Right ventricle myocardium inferior (tissue), 1 donor: Measurements from ENCODE around the gene TVP23A. TPM values are rescaled to one million over a fixed set of nuclear protein-coding genes. Genes with fewer than 3 reads are reported as not detected.

Experiments used
- ATAC-seq: fragments of 200-7000 bp; cut with Tn5 transposase; one replicate; pipeline ENCODE4 v1.9.1; 2020; ENCODE audit warnings: mild to moderate bottlenecking, moderate library complexity
- DNase-seq: peaks from one replicate; pipeline ENCODE4 v3.0.0; 2021; ENCODE audit errors: missing footprints
- intact Hi-C: fragments of 100-400 bp; cut with DNase I; formaldehyde crosslinking; loops from one replicate; pipeline ENCODE4 v1.11.0; 2022
- total RNA-seq: library from RNA; stranded (reverse); fragmentation: NEBNext Ultra II Directional; extraction: Animal tissue kit (Norgen Biotek cat#: 25700); gene quantifications from one replicate; pipeline ENCODE4 v1.2.1, GENCODE V29; 2021
- donor health status: DM: no; HTN: yes; CAD: no; lungs with severe emphysema.

Gene TVP23A
- total RNA-seq, 1 donor from 2014 or later, result 0.41 TPM

DNA sequence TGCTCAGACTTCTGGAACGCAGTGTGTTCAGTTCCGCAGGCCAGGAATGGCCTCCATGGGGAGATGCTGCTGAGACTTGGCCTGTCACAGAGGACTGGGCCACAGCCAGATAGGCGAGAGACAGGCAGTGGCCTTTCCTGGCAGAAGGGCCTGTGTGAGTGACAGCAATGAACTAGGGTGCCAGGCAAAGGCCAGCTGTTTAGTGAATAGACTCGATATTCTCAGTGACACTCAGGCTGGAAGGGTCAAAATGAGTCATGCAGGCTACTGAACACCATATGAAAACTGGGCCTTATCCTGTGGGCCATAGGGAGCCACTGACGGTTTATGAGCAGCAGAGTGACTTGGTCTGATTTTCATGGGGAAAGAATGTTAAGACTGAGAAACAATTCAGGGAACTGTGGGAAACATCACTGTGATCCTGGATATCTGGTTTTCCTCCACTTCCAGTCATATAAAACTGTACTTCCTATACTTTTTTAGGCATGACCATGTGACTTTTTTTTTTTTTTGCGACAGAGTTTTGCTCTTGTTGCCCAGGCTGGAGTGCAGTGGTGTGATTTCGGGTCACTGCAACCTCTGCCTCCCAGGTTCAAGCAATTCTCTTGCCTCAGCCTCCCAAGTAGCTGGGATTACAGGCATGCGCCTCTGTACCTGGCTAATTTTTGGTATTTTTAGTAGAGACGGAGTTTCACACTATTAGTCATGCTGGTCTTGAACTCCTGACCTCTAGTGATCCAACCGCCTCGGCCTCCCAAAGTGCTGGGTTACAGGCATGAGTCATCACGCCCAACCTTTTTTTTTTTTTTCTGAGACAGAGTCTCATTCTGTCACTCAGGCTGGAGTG is 80.1 kb downstream of the TVP23A start:
- intact Hi-C loops, result loop anchor here (5.0 to 10.0 kb wide), 5 partner anchors 121 to 481 kb away; no protein-coding TSS in a partner anchor
- ATAC-seq (peak; percentile 90), DNase-seq (peak; percentile 91)

GRCh38 chr16:10737068-10737625 is 81.4 kb downstream of the TVP23A start:
- no peak for DNase-seq
- intact Hi-C loops, result loop anchor here (1.0 to 10.0 kb wide), 6 partner anchors 120 to 480 kb away; no protein-coding TSS in a partner anchor
- ATAC-seq, result peak; percentile 60

GRCh38 chr16:10731790-10732189 is 86.8 kb downstream of the TVP23A start:
- intact Hi-C loops, result loop anchor here (2.0 to 10.0 kb wide), 2 partner anchors 23 to 417 kb away; no protein-coding TSS in a partner anchor
- peak; percentile 54 for ATAC-seq

DNA sequence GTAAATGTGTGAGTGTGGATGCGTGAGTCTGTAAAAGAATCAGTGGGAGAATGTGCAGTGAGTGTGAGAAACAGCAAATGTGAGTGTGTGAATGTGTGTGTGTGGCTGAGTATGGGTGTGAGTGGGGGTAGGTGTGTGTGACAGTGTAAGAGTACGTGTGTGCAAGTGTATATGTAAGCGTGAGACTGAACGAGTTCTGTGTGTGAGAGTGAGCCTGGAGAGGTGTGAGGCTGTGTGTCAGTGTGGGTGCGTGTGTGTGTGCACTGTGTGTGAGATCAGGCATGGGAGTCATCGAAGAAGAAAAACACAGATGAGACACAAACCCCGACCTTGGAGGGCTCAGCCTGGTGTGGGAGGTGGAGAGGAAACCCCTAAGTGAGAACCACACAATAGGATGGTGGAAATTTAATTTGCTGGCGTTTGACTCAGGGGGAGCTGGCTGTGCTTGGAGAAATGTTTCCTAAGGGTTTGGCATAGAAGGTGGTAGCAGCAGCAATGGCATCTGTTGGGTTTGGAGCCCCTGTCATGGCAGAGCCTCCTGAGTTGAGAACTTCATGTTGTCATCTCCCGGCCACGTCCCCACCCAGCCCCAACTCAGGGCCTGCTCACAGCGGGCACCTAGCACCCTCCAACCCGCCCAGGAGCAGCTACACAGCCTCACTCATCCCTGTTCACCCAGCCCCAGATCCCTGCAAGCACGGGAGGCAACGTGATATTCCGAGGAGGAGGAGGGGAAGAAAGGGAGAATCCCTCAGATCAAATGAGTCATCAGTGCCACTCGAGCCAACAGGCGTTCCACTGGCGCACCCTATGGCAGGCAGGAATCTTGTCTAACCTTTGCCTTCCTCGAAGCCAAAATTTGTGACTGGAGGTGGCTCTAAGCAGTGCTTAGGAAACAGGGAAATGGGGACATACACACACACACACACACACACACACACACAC is 89.2 kb downstream of the TVP23A start:
- DNase-seq (no peak), ATAC-seq (no peak)
- intact Hi-C loops, result loop anchor here (10.0 kb wide), 1 partner anchor 415 kb away; no protein-coding TSS in a partner anchor

More at GRCh38 chr16:10731790-10732189, 86.8 kb downstream of the TVP23A start:
- DNase-seq, result no peak

DNA sequence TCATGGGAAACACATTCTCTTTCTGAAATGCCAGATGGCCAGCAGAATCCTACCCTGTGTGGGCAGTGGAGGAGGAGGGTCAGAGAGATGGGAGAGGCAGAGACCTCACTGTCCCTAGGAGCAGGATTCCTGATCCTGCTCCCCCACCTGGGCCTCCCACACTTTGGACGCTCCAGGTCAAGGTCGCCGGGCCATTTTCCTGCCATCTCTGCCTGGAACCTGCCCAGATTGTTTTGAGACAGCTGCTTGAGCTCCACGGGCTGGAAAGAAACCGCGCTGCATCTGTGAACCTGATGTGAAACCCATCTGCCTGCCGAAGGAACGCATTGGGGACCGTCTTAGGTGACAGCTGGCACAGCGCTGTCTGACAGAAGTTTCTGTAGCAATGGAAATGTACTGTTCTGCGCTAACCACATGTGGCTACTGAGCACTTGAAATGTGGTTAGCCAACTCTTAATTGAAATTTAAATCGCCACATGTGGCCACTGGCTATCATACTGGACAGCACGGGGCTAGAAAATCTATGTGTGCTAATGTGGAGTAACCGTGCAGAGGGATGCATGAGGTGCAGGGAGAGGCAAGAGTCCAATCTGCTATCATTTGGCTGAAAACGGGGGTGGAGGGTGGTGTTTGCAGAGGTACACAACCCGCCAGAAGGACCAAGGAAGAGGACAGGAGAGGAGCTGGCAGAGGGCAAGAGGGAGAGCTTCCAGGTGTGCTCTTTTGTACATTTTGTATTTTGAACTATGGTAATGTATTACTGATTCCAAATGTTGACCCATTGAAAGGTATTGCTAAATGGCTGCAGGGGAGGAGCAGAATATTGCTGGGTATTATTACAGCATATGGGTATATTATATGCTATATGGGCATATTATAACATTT is 90.3 kb downstream of the TVP23A start:
- ATAC-seq (no peak), DNase-seq (no peak)
- intact Hi-C loops, result no loop called here

Other genes with a start within 250 kb of the TVP23A start
- gene EMP2, start 238.2 kb downstream of the TVP23A start, total RNA-seq, result 110 TPM
- not detected for gene TEKT5, start 123.9 kb downstream of the TVP23A start, total RNA-seq
- gene NUBP1, start 75.0 kb downstream of the TVP23A start, total RNA-seq, result 50.4 TPM
- gene CIITA, start 58.4 kb upstream of the TVP23A start, total RNA-seq, result 11.0 TPM
- 121 TPM for gene DEXI, start 123.7 kb upstream of the TVP23A start, total RNA-seq
- 23.0 TPM for gene CLEC16A, start 125.8 kb upstream of the TVP23A start, total RNA-seq